Smooth muscle cell (in vitro differentiated cells): ENCODE measurements around the gene HTR6. TPM values are rescaled to one million over a fixed set of nuclear protein-coding genes. Genes with fewer than 3 reads are reported as not detected.

Source experiments
- DNase-seq: peaks from one replicate; lab custom pipeline; 2025; ENCODE audit not compliant: unreplicated experiment; lab: John Stamatoyannopoulos, UW
- H2AFZ ChIP-seq: fragments of 200-600 bp; sonication (generic); 2 replicates; pipeline ENCODE4 v1.6.0; 2016; ENCODE audit warnings: antibody characterized with exemption, low read depth, mild to moderate bottlenecking
- H3F3A ChIP-seq: fragments of 200-600 bp; sonication (generic); 2 replicates; pipeline ENCODE4 v1.6.0; 2017; ENCODE audit warnings: antibody characterized with exemption, low read depth
- H3K27ac ChIP-seq: fragments of 200-600 bp; sonication (generic); 2 replicates; pipeline ENCODE4 v1.5.1; 2016; ENCODE audit warnings: low read depth, mild to moderate bottlenecking
- H3K27me3 ChIP-seq: fragments of 200-600 bp; sonication (generic); 2 replicates; pipeline ENCODE4 v1.6.1; 2016; ENCODE audit warnings: low read depth, mild to moderate bottlenecking
- H3K36me3 ChIP-seq: fragments of 200-600 bp; sonication (generic); 2 replicates; pipeline ENCODE4 v1.5.1; 2016; ENCODE audit warnings: low read depth
- H3K4me1 ChIP-seq: fragments of 200-600 bp; sonication (generic); 2 replicates; pipeline ENCODE4 v1.5.1; 2016; ENCODE audit warnings: low read depth
- H3K4me2 ChIP-seq: fragments of 200-600 bp; sonication (generic); 2 replicates; pipeline ENCODE4 v1.6.0; 2016; ENCODE audit warnings: mild to moderate bottlenecking
- H3K4me3 ChIP-seq: fragments of 200-600 bp; sonication (generic); 2 replicates; pipeline ENCODE4 v1.5.1; 2016; ENCODE audit warnings: mild to moderate bottlenecking
- H3K79me2 ChIP-seq: fragments of 200-600 bp; sonication (generic); 2 replicates; pipeline ENCODE4 v1.6.0; 2016; ENCODE audit warnings: low read depth, mild to moderate bottlenecking
- H3K9ac ChIP-seq: fragments of 200-600 bp; sonication (generic); 2 replicates; pipeline ENCODE4 v1.6.0; 2016; ENCODE audit warnings: low read depth
- H3K9me3 ChIP-seq: fragments of 200-600 bp; sonication (generic); replicated peaks from 2 replicates; pipeline ENCODE4 v1.5.1; 2016; ENCODE audit warnings: low read depth
- H4K20me1 ChIP-seq: fragments of 200-600 bp; sonication (generic); 2 replicates; pipeline ENCODE4 v1.6.0; 2016; ENCODE audit warnings: low read depth
- CTCF ChIP-seq: fragments of 200-600 bp; sonication (generic); IDR thresholded peaks from 2 replicates; pipeline ENCODE4 v1.5.1; 2017; ENCODE audit warnings: borderline replicate concordance, mild to moderate bottlenecking, antibody characterized with exemption; ENCODE audit not compliant: insufficient read depth, poor library complexity, severe bottlenecking
- WGBS: methylation state at CpG from one replicate; pipeline ENCODE4 v1.1.7; 2016; ENCODE audit warnings: low lambda C conversion rate; 5-methylcytosine and 5-hydroxymethylcytosine counted together
- polyA plus RNA-seq: library from polyadenylated mRNA; unstranded; fragments of >200 nt; fragmentation: Nextera tagmentation; extraction: Ambion mirVana; gene quantifications from 2 replicates; pipeline ENCODE4 v1.2.1, GENCODE V29; 2016
- total RNA-seq: library from RNA; depleted of rRNA; stranded (reverse); fragments of >200 nt; gene quantifications from 2 replicates; pipeline ENCODE4 v1.2.3, GENCODE V29; 2014

Gene HTR6
- total and polyA plus RNA-seq, 2 experiments from 2014 or later = not detected

DNA sequence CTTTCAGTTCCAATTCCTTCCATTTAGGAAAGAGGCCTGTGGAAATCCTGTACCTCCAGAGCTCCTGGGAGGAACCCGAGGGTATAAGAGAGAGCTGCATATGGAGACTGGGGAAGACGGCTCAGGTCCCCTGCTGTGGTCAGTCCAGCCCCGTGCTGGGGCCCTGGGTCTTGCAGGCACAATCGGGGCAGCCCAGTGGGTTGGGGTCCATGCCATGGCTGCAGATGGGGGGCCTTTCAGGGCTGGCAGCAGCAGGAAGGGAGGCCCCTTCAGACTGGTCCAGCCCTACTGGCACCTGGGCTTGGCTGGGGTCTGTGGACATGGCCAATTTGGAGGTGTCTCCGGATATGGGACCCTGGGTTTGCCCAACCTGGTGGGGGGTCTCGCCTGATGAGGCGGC is 18.2 kb downstream of the HTR6 start:
- no peak overlapping the region for H2AFZ ChIP-seq
- no peaks in the 10 kb centered on the region for H3K4me1 ChIP-seq
- no peak for DNase-seq
- H3K27ac ChIP-seq = no peak overlapping the region
- no peak overlapping the region for H3K4me3 ChIP-seq
- no peaks in the 10 kb centered on the region for H4K20me1 ChIP-seq
- H3K9ac ChIP-seq = no peak overlapping the region
- 88% methylated on average over 7 of the region's 7 CpGs for WGBS
- no peaks in the 10 kb centered on the region for H3F3A ChIP-seq
- TF ChIP-seq CTCF = no peak
- no peaks in the 10 kb centered on the region for H3K9me3 ChIP-seq
- H3K36me3 ChIP-seq = no peaks in the 10 kb centered on the region
- no peaks in the 10 kb centered on the region for H3K79me2 ChIP-seq
- no peak overlapping the region for H3K4me2 ChIP-seq
- no peaks in the 10 kb centered on the region for H3K27me3 ChIP-seq

DNA sequence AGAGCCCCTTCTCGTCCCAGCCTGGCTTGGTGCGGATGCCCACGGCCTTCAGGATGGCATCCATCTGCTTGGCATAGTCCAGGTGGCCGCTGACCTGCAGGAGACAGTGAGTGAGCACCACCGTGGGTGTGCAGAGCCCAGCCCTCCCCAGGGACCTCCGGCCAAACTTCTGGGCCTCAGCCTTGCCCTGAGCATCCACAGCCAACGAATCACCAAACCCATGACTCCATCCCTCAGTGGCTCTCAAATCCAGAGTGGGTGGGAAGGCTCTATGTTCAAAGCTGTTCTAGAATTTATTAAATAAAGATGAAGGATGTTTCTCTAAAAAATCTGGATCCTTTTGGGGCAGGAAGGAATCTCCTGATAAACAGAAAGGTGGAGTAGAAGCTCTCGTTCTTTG is 18.7 kb downstream of the HTR6 start:
- no peak overlapping the region for H3K4me2 ChIP-seq

GRCh38 chr1:19684677-19685076 is 20.0 kb downstream of the HTR6 start:
- Histone ChIP-seq H3K27ac (no peak overlapping the region), H2AFZ (no peak overlapping the region), H3K36me3 (no peaks in the 10 kb centered on the region), H4K20me1 (no peaks in the 10 kb centered on the region), H3F3A (no peaks in the 10 kb centered on the region), H3K4me2 (no peak overlapping the region), H3K4me3 (no peak overlapping the region), H3K4me1 (no peaks in the 10 kb centered on the region), H3K79me2 (no peaks in the 10 kb centered on the region), H3K27me3 (no peaks in the 10 kb centered on the region), H3K9me3 (no peaks in the 10 kb centered on the region), H3K9ac (no peak overlapping the region)
- 84% methylated on average over 2 of the region's 2 CpGs for WGBS
- TF ChIP-seq CTCF = no peak
- DNase-seq = no peak

More for the DNA sequence above, 18.7 kb downstream of the HTR6 start:
- no peak overlapping the region for H3K4me3 ChIP-seq
- H3F3A ChIP-seq = no peaks in the 10 kb centered on the region
- H3K9me3 ChIP-seq = no peaks in the 10 kb centered on the region
- no peak for TF ChIP-seq CTCF
- H3K27me3 ChIP-seq = no peaks in the 10 kb centered on the region
- no peak overlapping the region for H2AFZ ChIP-seq
- H3K36me3 ChIP-seq = no peaks in the 10 kb centered on the region
- no peaks in the 10 kb centered on the region for H3K4me1 ChIP-seq
- H3K9ac ChIP-seq = no peak overlapping the region
- no peaks in the 10 kb centered on the region for H4K20me1 ChIP-seq
- 86% methylated on average over 8 of the region's 8 CpGs for WGBS
- H3K79me2 ChIP-seq = no peaks in the 10 kb centered on the region
- H3K27ac ChIP-seq = no peak overlapping the region
- no peak for DNase-seq

DNA sequence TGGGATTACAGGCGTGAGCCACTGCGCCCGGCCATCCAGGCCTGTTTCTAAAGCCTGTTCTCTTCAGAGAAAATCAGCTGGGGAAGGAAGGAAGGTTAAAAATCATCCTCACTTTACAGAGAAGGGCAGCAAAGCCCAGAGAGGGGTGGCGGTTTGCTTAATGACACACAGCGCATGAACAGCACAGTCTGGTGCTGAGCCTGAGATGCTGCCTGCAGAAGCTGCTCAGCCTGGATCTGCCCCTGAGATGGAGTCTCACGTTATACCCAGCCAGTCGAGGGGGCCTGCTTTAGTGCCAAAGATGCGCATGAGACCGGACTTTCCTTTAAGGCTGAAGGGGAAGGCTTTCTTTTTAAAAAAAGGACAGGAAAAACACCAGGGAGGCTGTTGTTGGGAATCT is 21.3 kb downstream of the HTR6 start:
- no peaks in the 10 kb centered on the region for H3K9me3 ChIP-seq
- H3K4me2 ChIP-seq = no peak overlapping the region
- H4K20me1 ChIP-seq = no peaks in the 10 kb centered on the region
- no peak overlapping the region for H3K4me3 ChIP-seq
- H3K9ac ChIP-seq = no peak overlapping the region
- H3K27ac ChIP-seq = no peak overlapping the region
- TF ChIP-seq CTCF = no peak
- H3K79me2 ChIP-seq = no peaks in the 10 kb centered on the region
- 80% methylated on average over 9 of the region's 9 CpGs for WGBS
- no peak for DNase-seq
- no peaks in the 10 kb centered on the region for H3K27me3 ChIP-seq
- H3K36me3 ChIP-seq = no peaks in the 10 kb centered on the region
- no peak overlapping the region for H2AFZ ChIP-seq
- H3F3A ChIP-seq = no peaks in the 10 kb centered on the region
- H3K4me1 ChIP-seq = no peaks in the 10 kb centered on the region
